GM12878 (cell line): ENCODE measurements around the gene SLC12A2. TPM values are rescaled to one million over a fixed set of nuclear protein-coding genes. Genes with fewer than 3 reads are reported as not detected.

Source experiments
- ATAC-seq: fragments of 200-7000 bp; cut with Tn5 transposase; 3 replicates; pipeline ENCODE4 v1.9.1; 2020; ENCODE audit warnings: mild to moderate bottlenecking, moderate library complexity
- BruUV-seq: library from RNA; stranded (reverse); fragments of 400-500 nt; replicated peaks from 2 replicates; lab custom pipeline; 2021; lab: Mats Ljungman, UMichigan
- CTCF ChIA-PET: fragments of 300-600 bp; sonication (Branson Sonifier 250); formaldehyde crosslinking; extraction: SDS; loops from one replicate; lab custom pipeline; 2021; ENCODE audit warnings: inconsistent platforms; lab: Yijun Ruan, JAX
- POLR2A ChIA-PET: fragments of 350-600 bp; formaldehyde crosslinking; extraction: SDS; loops from one replicate; lab custom pipeline; 2021; ENCODE audit warnings: inconsistent platforms; lab: Charles Lee
- RAD21 ChIA-PET: fragments of 300-600 bp; sonication (Branson Sonifier 250); formaldehyde crosslinking; loops from one replicate; lab custom pipeline; 2023; ENCODE audit warnings: antibody characterized with exemption; ENCODE audit not compliant: unreplicated experiment; lab: Charles Lee
- SMC1A ChIA-PET: fragments of 300-600 bp; sonication (Branson Sonifier 250); formaldehyde crosslinking; loops from one replicate; lab custom pipeline; 2023; ENCODE audit not compliant: unreplicated experiment, uncharacterized antibody; lab: Charles Lee
- DNase-seq: peaks from one replicate; pipeline ENCODE4 v3.0.0-alpha.2; 2011; ENCODE audit warnings: low read depth, low spot score
- FAIRE-seq: peaks from 3 replicates; lab custom pipeline; 2011; peaks lifted over from hg19 to GRCh38; lab: Jason Lieb, UNC
- H2AFZ ChIP-seq: 2 replicates; pipeline ENCODE4 v1.6.0; 2011; ENCODE audit warnings: low read depth, low read length, control low read depth; ENCODE audit not compliant: control insufficient read depth
- H3K27ac ChIP-seq: 2 replicates; pipeline ENCODE4 v1.5.1; 2011; ENCODE audit warnings: control low read depth; ENCODE audit not compliant: control insufficient read depth, insufficient read depth
- H3K27me3 ChIP-seq, 2 experiments: replicated peaks in 1 of 2; 2 replicates each; pipeline versions ENCODE4 v1.6.0 to v1.6.1; 2011; ENCODE audit warnings: low read length in 1 of 2; ENCODE audit not compliant: control insufficient read depth in 2 of 2, insufficient read depth in 2 of 2
- H3K36me3 ChIP-seq, 2 experiments: 2 replicates each; pipeline ENCODE4 v1.5.1; 2011; ENCODE audit warnings: low read length in 1 of 2; ENCODE audit not compliant: control insufficient read depth in 2 of 2, insufficient read depth in 2 of 2
- H3K4me1 ChIP-seq: 2 replicates; pipeline ENCODE4 v1.6.1; 2011; ENCODE audit warnings: mild to moderate bottlenecking, low read length, moderate library complexity, mixed read lengths; ENCODE audit not compliant: control insufficient read depth, insufficient read depth
- H3K4me2 ChIP-seq: 2 replicates; pipeline ENCODE4 v1.6.0; 2011; ENCODE audit warnings: control low read depth; ENCODE audit not compliant: control insufficient read depth, insufficient read depth
- H3K4me3 ChIP-seq: fragments of 200-600 bp; sonication (generic); 2 replicates; pipeline ENCODE4 v1.5.1; 2016
- H3K79me2 ChIP-seq: 2 replicates; pipeline ENCODE4 v1.6.0; 2011; ENCODE audit warnings: low read length; ENCODE audit not compliant: control insufficient read depth, insufficient read depth
- H3K9ac ChIP-seq: 2 replicates; pipeline ENCODE4 v1.8.0; 2011; ENCODE audit warnings: low read length, control low read depth, mixed read lengths; ENCODE audit not compliant: control insufficient read depth, insufficient read depth
- H3K9me3 ChIP-seq: replicated peaks from 3 replicates; pipeline ENCODE4 v1.5.1; 2011; ENCODE audit warnings: mild to moderate bottlenecking, low read length; ENCODE audit not compliant: control insufficient read depth, insufficient read depth
- H4K20me1 ChIP-seq: 2 replicates; pipeline ENCODE4 v1.6.0; 2011; ENCODE audit not compliant: control insufficient read depth, insufficient read depth
- CBX3 ChIP-seq: fragments of 200-600 bp; sonication (generic); IDR thresholded peaks from 2 replicates; pipeline ENCODE4 v1.6.1; 2016; ENCODE audit warnings: low read depth, borderline replicate concordance
- CREM ChIP-seq: IDR thresholded peaks from 2 replicates; pipeline ENCODE4 v1.6.1; 2014; ENCODE audit warnings: antibody characterized with exemption, low read depth
- DPF2 ChIP-seq: fragments of 450-650 bp; IDR thresholded peaks from 2 replicates; pipeline ENCODE4 v1.6.1; 2017; ENCODE audit warnings: mild to moderate bottlenecking
- FOXK2 ChIP-seq: fragments of 450-650 bp; IDR thresholded peaks from 2 replicates; pipeline ENCODE4 v1.6.1; 2017; ENCODE audit warnings: mild to moderate bottlenecking, moderate library complexity
- GABPA ChIP-seq: IDR thresholded peaks from 2 replicates; pipeline ENCODE4 v1.6.1; 2014; ENCODE audit warnings: antibody characterized with exemption, low read depth, mild to moderate bottlenecking, inconsistent platforms
- HDAC6 ChIP-seq: fragments of 200-600 bp; sonication (generic); IDR thresholded peaks from one replicate; pipeline ENCODE4 v1.8.0; 2017; ENCODE audit warnings: antibody characterized with exemption; ENCODE audit not compliant: unreplicated experiment
- HSF1 ChIP-seq: fragments of 150-350 bp; IDR thresholded peaks from 2 replicates; pipeline ENCODE4 v1.6.1; 2014; ENCODE audit warnings: mild to moderate bottlenecking, low read depth, low read length
- NFIC ChIP-seq: IDR thresholded peaks from 2 replicates; pipeline ENCODE4 v1.6.1; 2012; ENCODE audit warnings: low read depth, mild to moderate bottlenecking, inconsistent platforms, low read length, moderate library complexity
- PAX8 ChIP-seq: fragments of 450-650 bp; IDR thresholded peaks from 2 replicates; pipeline ENCODE4 v1.6.1; 2017; ENCODE audit warnings: mild to moderate bottlenecking, moderate library complexity
- PBX3 ChIP-seq: IDR thresholded peaks from 2 replicates; pipeline ENCODE4 v1.6.1; 2011; ENCODE audit warnings: mild to moderate bottlenecking, low read depth, low read length, moderate library complexity; ENCODE audit not compliant: insufficient replicate concordance
- PRDM15 ChIP-seq: fragments of 450-650 bp; formaldehyde crosslinking; IDR thresholded peaks from 2 replicates; pipeline ENCODE4 v1.4.0; 2020; ENCODE audit warnings: mild to moderate bottlenecking, moderate library complexity
- RBBP5 ChIP-seq: fragments of 200-600 bp; sonication (generic); conservative IDR thresholded peaks from 2 replicates; pipeline ENCODE4 v1.6.1; 2016
- SREBF2 ChIP-seq: IDR thresholded peaks from 2 replicates; pipeline ENCODE4 v1.6.1; 2012; ENCODE audit warnings: mild to moderate bottlenecking, low read length
- USF1 ChIP-seq: IDR thresholded peaks from 2 replicates; pipeline ENCODE4 v1.6.1; 2011; ENCODE audit warnings: borderline replicate concordance, low read depth, mild to moderate bottlenecking, moderate library complexity, mixed read lengths, low read length; ENCODE audit not compliant: insufficient read depth; ENCODE audit errors: extremely low read length
- ZNF217 ChIP-seq: fragments of 450-650 bp; IDR thresholded peaks from 2 replicates; pipeline ENCODE4 v1.6.1; 2017; ENCODE audit warnings: antibody characterized with exemption, mild to moderate bottlenecking
- ZNF384 ChIP-seq: IDR thresholded peaks from 2 replicates; pipeline ENCODE4 v1.6.1; 2012; ENCODE audit warnings: low read depth, mild to moderate bottlenecking, low read length, improper control_type of control experiment, borderline replicate concordance
- ZNF622 ChIP-seq: fragments of 450-650 bp; IDR thresholded peaks from 2 replicates; pipeline ENCODE4 v1.6.1; 2017; ENCODE audit warnings: mild to moderate bottlenecking, inconsistent platforms
- ZZZ3 ChIP-seq: IDR thresholded peaks from 2 replicates; pipeline ENCODE4 v1.6.1; 2011; ENCODE audit warnings: low read depth; ENCODE audit not compliant: control insufficient read depth, insufficient read length
- WGBS: methylation state at CpG from one replicate; pipeline ENCODE4 v1.1.6; 2016; ENCODE audit warnings: low lambda C conversion rate; ENCODE audit not compliant: insufficient replicate concordance, insufficient coverage; ENCODE audit errors: missing lambda C conversion rate; 5-methylcytosine and 5-hydroxymethylcytosine counted together
- in situ Hi-C: fragments of 300-500 bp; cut with MboI; formaldehyde crosslinking; loops from 9 replicates; pipeline ENCODE4 v1.14.3; 2018; ENCODE audit warnings: mixed read lengths
- intact Hi-C: fragments of 100-400 bp; cut with micrococcal nuclease; formaldehyde crosslinking; loops from one replicate; pipeline ENCODE4 v1.14.2; 2022; ENCODE audit not compliant: unreplicated experiment
- polyA plus RNA-seq, 11 experiments: library from polyadenylated mRNA; depleted of rRNA in 4 of 11; unstranded in 6 of 11; stranded (reverse) in 5 of 11; fragments of >200 nt; fragmentation: Nextera tagmentation in 4 of 11; fragmentation: Illumina TruSeq in 1 of 11; extraction: Ambion mirVana in 4 of 11; extraction: Trizol in 1 of 11; gene quantifications; 1 replicate in 1 of 11; 2 replicates in 10 of 11; pipeline versions ENCODE4 v1.2.1 to v1.2.3, GENCODE V29; 2011 to 2016; ENCODE audit warnings: inconsistent platforms in 2 of 11, missing spikeins in 2 of 11, low read depth in 1 of 11
- total RNA-seq, 4 experiments: library from RNA; depleted of rRNA in 3 of 4; stranded (reverse); fragments of >200 nt in 3 of 4; fragmentation: Illumina TruSeq in 1 of 4; extraction: Trizol in 1 of 4; gene quantifications; 2 replicates each; pipeline versions ENCODE4 v1.2.1 to v1.2.3, GENCODE V29; 2013 to 2021

Gene SLC12A2
- total and polyA plus RNA-seq, 10 of the 15 experiments (the other 5 are each of a cell fraction or from before 2014, with no cell fraction given) = 5.1 to 21.8 (median 10.5) TPM

- TF ChIP-seq PBX3 = no peak
- no peak for TF ChIP-seq RBBP5
- TF ChIP-seq ZNF622 = no peak
- no peak for TF ChIP-seq HSF1
- no peak for TF ChIP-seq PAX8
- TF ChIP-seq ZZZ3 = no peak
Measured at GRCh38 chr5:128228008-128228407, 144.4 kb downstream of the SLC12A2 start (continued).

GRCh38 chr5:128228521-128228920, 145.0 kb downstream of the SLC12A2 start:
- H3K36me3 ChIP-seq = no peaks in the 10 kb centered on the region
- CTCF ChIA-PET = interaction anchor here (0.7 to 2.1 kb wide), 3 partner anchors 13 to 270 kb away, joined by 3 to 6 read pairs (median 3); no protein-coding TSS in a partner anchor
- BruUV-seq = no TSS peak
- TF ChIP-seq ZNF384 = no peak
- no peak for TF ChIP-seq FOXK2
- no peak for TF ChIP-seq DPF2
- no peak for TF ChIP-seq PRDM15
- TF ChIP-seq NFIC = no peak
- TF ChIP-seq GABPA = no peak
- no peak for TF ChIP-seq CBX3
- no peak for TF ChIP-seq USF1
- TF ChIP-seq CREM = no peak
- TF ChIP-seq SREBF2 = no peak
- no peak for TF ChIP-seq HDAC6
- no peak for TF ChIP-seq ZNF217

More at GRCh38 chr5:128228521-128228920, 145.0 kb downstream of the SLC12A2 start:
- SMC1A ChIA-PET = interaction anchor here (1.5 to 2.5 kb wide), 2 partner anchors 14 to 270 kb away, joined by 6 to 9 read pairs; no protein-coding TSS in a partner anchor
- no peaks in the 10 kb centered on the region for H3K4me1 ChIP-seq
- H4K20me1 ChIP-seq = no peaks in the 10 kb centered on the region
- H3K27me3 ChIP-seq = no peaks in the 10 kb centered on the region
- RAD21 ChIA-PET = no interaction called here
- FAIRE-seq (no peak), DNase-seq (no peak), ATAC-seq (no peak)
- H3K4me3 ChIP-seq = no peak overlapping the region
- no peaks in the 10 kb centered on the region for H3K9me3 ChIP-seq
- no peak overlapping the region for H2AFZ ChIP-seq
- H3K4me2 ChIP-seq = no peak overlapping the region
- intact Hi-C loops (no loop called here), in situ Hi-C loops (no loop called here)
- no peak overlapping the region for H3K9ac ChIP-seq
- no peaks in the 10 kb centered on the region for H3K79me2 ChIP-seq
- POLR2A ChIA-PET = no interaction called here
- WGBS = 38% methylated on average over 3 of the region's 3 CpGs
- no peak overlapping the region for H3K27ac ChIP-seq
